Measurements from ENCODE around the gene YWHAG. TPM values are rescaled to one million over a fixed set of nuclear protein-coding genes. Genes with fewer than 3 reads are reported as not detected.

Gene YWHAG
- total RNA-seq, 1 donor from 2014 or later: 205 TPM

DNA sequence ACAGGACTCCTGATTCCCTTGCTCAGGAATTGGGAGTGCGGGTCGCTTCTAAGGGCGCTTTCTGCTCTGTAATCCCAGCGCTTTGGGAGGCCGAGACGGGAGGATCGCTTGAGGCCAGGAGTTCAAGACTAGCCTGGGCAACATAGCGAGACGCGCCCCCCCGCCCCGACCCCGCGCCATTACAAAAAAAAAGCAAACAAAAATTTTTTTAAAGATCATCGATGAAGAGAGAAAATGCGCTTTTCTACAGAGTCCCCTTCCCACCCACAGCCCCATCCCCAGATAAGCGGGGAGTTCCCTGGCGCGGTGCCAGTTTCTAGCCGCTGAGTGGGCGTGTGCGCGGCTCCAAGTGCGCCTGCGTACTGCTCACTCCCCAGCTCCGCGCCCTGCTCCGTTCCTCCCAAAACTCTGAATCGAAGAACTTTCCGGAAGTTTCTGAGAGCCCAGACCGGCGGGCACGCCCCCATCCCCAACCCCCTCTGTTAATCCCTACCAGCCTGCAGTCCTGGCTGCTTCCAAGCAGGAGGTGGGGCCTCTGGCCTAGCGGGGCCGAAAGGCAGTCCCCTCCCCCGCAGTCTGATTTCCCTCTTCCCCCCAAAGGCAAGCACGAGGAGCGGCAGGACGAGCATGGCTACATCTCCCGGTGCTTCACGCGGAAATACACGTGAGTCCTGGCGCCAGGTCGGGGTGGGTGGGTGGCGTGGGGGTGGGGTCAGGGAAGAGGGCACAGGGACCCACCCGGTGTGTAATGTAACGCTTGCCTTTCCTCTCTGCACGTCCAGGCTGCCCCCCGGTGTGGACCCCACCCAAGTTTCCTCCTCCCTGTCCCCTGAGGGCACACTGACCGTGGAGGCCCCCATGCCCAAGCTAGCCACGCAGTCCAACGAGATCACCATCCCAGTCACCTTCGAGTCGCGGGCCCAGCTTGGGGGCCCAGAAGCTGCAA, 55.3 kb downstream of the YWHAG start:
- Mint-ChIP-seq H3K27ac (ENCODE audit: unreplicated experiment) (peak overlapping the region; percentile 97), H3K9me3 (ENCODE audit: low read depth) (no peaks in the 10 kb centered on the region), H3K4me3 (ENCODE audit: unreplicated experiment) (peak overlapping the region; percentile 93), H3K27me3 (ENCODE audit: low read depth) (no peaks in the 10 kb centered on the region), H3K4me1 (ENCODE audit: low read depth) (peaks cover 44% of the 10 kb centered on the region), H3K36me3 (ENCODE audit: low read depth) (peaks cover 13% of the 10 kb centered on the region)
- TF ChIP-seq, protein P1, sequence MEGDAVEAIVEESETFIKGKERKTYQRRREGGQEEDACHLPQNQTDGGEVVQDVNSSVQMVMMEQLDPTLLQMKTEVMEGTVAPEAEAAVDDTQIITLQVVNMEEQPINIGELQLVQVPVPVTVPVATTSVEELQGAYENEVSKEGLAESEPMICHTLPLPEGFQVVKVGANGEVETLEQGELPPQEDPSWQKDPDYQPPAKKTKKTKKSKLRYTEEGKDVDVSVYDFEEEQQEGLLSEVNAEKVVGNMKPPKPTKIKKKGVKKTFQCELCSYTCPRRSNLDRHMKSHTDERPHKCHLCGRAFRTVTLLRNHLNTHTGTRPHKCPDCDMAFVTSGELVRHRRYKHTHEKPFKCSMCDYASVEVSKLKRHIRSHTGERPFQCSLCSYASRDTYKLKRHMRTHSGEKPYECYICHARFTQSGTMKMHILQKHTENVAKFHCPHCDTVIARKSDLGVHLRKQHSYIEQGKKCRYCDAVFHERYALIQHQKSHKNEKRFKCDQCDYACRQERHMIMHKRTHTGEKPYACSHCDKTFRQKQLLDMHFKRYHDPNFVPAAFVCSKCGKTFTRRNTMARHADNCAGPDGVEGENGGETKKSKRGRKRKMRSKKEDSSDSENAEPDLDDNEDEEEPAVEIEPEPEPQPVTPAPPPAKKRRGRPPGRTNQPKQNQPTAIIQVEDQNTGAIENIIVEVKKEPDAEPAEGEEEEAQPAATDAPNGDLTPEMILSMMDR (IDR thresholded peaks at IDR 0.05): no peak
- DNase-seq (ENCODE audit: low spot score): peak; percentile 94

DNA sequence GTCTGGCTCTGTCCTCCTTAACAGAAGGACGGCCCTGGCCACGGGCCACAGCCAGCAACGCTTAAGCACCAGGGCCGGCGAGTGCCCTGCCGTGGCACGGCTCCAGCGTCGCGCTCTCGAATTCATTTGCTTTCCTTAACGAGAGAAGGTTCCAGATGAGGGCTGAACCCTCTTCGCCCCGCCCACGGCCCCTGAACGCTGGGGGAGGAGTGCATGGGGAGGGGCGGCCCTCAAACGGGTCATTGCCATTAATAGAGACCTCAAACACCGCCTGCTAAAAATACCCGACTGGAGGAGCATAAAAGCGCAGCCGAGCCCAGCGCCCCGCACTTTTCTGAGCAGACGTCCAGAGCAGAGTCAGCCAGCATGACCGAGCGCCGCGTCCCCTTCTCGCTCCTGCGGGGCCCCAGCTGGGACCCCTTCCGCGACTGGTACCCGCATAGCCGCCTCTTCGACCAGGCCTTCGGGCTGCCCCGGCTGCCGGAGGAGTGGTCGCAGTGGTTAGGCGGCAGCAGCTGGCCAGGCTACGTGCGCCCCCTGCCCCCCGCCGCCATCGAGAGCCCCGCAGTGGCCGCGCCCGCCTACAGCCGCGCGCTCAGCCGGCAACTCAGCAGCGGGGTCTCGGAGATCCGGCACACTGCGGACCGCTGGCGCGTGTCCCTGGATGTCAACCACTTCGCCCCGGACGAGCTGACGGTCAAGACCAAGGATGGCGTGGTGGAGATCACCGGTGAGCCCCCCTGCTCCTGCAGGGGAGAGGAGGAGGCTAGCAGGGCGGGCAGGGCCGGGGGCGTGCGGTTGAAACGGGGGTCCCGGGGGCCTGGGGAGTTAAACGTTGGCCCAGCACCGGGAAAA, 56.2 kb downstream of the YWHAG start, which contains the start of gene HSPB1:
TSS of gene HSPB1 (plus strand) at position 327 of the 855 bp plus-strand sequence. CDS start at position 367, 40 bp downstream.
- Mint-ChIP-seq H3K4me1 (ENCODE audit: low read depth) (peaks cover 44% of the 10 kb centered on the region), H3K27ac (ENCODE audit: unreplicated experiment) (peak within 1 kb of the TSS; percentile 97), H3K4me3 (ENCODE audit: unreplicated experiment) (peak within 1 kb of the TSS; percentile 93), H3K27me3 (ENCODE audit: low read depth) (no peaks in the 10 kb centered on the region), H3K9me3 (ENCODE audit: low read depth) (no peaks in the 10 kb centered on the region), H3K36me3 (ENCODE audit: low read depth) (peaks cover 13% of the 10 kb centered on the region)
- TF ChIP-seq, protein P1 (IDR thresholded peaks at IDR 0.05): peak; percentile 49
- peak; percentile 94 for DNase-seq (ENCODE audit: low spot score)

DNA sequence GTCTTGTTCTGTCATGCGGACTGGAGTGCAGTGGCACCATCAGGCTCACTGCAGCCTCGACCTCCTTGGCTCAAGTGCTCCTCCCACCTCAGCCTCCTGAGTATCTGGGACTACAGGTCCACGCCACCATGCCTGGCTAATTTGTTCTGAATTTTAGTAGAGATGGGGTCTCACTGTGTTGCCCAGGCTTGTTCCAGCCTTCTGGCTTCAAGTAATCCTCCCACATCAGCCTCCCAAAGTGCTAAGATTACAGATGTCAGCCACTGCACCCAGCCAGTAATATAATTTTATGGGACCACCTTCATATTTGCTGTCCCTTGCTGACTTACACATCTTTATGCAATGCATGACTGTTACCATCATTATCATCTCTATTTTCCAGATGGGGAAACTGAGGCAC, 57.8 kb downstream of the YWHAG start:
- H3K36me3 Mint-ChIP-seq (ENCODE audit: low read depth): peaks cover 13% of the 10 kb centered on the region
- no peak overlapping the region for H3K4me3 Mint-ChIP-seq (ENCODE audit: unreplicated experiment)
- no peaks in the 10 kb centered on the region for H3K9me3 Mint-ChIP-seq (ENCODE audit: low read depth)
- DNase-seq (ENCODE audit: low spot score): no peak
- TF ChIP-seq, protein P1 (IDR thresholded peaks at IDR 0.05): no peak
- no peak overlapping the region for H3K27ac Mint-ChIP-seq (ENCODE audit: unreplicated experiment)
- peaks cover 46% of the 10 kb centered on the region for H3K4me1 Mint-ChIP-seq (ENCODE audit: low read depth)
- no peaks in the 10 kb centered on the region for H3K27me3 Mint-ChIP-seq (ENCODE audit: low read depth)

DNA sequence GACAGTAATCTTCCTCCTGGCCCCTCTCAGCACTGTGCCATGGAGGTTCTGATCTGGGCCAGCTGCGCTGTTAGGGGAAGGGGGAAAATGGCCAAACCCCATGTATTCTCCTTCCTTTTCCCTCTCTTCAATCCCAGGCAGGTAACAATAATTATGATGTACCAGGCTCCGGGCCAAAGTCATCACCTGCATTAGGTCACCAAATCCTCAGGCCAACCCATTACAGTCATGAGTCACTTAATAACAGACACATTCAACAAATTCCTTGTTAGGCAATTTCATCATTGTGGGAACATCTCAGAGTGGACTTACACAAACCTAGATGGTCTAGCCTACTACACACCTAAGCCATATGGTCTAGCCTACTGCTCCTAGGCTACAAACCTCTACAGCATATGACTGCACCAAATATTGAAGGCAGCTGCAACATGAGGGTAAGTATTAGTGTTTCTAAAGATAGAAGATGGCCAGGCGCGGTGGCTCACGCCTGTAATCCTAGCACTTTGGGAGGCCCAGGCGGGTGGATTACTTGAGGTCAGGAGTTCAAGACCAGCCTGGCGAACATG, 58.5 kb downstream of the YWHAG start:
- TF ChIP-seq, protein P1 (IDR thresholded peaks at IDR 0.05): no peak
- H3K27ac Mint-ChIP-seq (ENCODE audit: unreplicated experiment): peak overlapping the region; percentile 43
- peaks cover 42% of the 10 kb centered on the region for H3K4me1 Mint-ChIP-seq (ENCODE audit: low read depth)
- no peak for DNase-seq (ENCODE audit: low spot score)
- H3K36me3 Mint-ChIP-seq (ENCODE audit: low read depth): peaks cover 13% of the 10 kb centered on the region
- no peaks in the 10 kb centered on the region for H3K27me3 Mint-ChIP-seq (ENCODE audit: low read depth)
- no peak overlapping the region for H3K4me3 Mint-ChIP-seq (ENCODE audit: unreplicated experiment)
- no peaks in the 10 kb centered on the region for H3K9me3 Mint-ChIP-seq (ENCODE audit: low read depth)
